ENCODE measurements around the gene AVPI1. TPM values are rescaled to one million over a fixed set of nuclear protein-coding genes. Genes with fewer than 3 reads are reported as not detected.
"Not testable (repeated sequence)": the region's sequence is repeated elsewhere in the genome, so short reads cannot be mapped to it uniquely, and the experiment has no call there.

The AVPI1 gene
- total RNA-seq, 2 donors from 2014 or later = 38.7 to 43.8 TPM

DNA sequence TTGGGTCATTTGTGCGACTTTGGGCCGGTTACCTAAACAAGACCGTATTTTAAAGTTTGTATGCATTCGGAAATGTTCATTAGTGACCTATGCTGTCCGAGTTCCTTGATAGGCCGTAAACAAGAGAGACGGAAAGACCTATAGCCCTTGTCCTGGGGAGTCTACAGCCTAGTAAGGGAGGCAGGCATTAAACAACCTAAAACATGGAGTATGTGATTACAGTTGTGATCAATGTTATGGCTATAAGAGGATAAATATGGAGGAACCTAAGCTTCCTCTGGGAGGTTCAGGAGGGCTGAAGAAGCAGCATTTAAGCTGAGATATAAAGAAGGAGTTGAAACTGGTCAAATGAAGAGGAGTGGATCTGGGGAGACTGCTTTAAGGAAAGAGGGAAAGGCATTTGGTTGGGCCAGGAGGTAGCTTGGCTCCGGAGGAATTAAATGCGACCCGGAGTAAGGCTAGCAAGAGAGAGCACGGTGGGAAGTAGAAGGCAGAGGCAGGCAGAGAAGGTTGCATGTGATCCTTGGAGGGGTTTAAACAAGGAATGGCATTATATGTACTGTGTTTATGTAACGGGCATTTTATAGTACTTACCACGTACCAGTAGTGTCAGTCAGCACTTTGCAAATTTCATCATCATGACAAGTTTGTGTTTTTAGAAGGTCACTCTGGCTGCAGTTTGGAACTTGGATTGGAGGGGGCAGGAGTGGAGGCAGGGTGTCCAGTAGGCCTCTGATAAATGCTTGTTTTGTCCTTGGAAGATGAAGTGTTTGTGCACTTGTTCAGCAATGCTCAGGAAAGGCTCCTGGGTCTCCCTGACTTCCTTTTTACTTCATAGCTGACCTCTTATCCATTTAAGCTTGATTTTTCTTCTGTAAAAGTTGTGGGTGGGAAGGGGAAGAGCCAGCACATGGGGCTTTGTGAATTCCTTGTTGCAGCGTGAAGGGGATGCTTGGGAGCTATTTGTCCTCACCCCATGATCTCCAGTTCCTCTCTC lies 1.0 kb upstream of the AVPI1 start:
- no peak for DNase-seq
- no peak for ATAC-seq
- intact Hi-C loops (cut with DNase I, micrococcal nuclease) = loop anchor here in 1 of 2 donors (10.0 kb wide), 1 partner anchor 47 kb away; the partner anchor contains the start of gene ZFYVE27

DNA sequence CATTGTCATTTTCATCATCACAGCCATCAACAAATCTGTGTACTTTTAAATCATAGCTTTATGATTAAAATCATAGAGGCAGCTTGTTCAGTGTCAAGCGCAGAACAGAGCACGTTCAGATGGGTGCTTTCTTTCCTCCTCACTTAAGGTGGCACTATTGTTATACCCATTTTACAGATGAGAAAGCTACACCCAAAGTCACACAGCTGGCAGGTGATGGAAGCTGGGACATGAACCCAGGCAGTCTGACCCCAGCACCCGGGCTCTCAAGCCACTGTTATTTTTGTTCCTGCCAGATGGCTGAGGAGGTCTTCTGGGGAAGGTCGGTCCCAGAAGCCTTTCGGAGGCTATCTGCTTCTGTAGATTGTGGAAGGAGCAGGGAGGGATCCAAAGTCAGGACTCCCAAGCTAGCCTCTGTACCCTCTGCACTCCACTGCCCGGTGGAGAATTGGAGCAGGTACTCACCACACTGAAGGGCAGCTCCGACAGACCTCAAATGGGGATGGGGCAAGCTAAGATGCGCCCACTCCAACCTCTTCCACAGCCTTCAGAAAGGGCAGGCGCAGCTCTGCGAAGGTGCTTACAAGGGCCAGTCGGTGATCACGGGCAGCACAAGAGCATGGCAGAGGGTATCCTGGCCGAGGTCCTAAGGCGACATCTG lies 610 bp downstream of the AVPI1 start:
- DNase-seq (peak in 1 of 2 donors; percentile 30), ATAC-seq (peak; percentile 2)
- intact Hi-C loops (cut with DNase I, micrococcal nuclease) = loop anchor here in 1 of 2 donors (10.0 kb wide), 1 partner anchor 48 kb away; the partner anchor contains the start of gene ZFYVE27

DNA sequence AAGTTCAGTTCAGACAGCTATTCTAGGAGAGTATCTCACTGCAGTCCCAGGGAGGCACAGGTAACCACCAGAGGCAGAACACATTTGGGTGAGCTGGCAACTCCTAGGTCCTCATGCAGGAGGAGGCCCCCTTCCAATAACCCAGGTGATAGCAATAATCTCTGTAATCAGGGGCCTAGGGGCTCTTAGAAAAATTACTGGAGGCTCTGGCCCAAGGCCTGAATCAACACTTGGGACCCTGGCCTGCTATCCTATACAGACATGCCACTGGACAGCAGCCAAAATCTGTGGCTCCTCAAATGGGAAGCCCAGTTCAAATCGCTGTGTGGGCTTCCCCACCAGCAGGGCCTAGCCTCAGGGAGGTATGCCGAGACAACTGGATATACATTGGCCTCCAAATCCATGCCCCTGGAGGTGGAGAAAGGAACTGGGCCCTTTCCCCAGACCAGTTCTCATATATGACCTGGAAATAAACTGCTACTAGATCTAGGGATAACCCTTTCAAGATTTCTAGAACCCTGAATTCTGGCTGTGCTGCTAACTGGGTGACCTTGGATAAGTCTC lies 1.6 kb downstream of the AVPI1 start:
- intact Hi-C loops (cut with DNase I, micrococcal nuclease) = loop anchor here in 1 of 2 donors (10.0 kb wide), 1 partner anchor 49 kb away; the partner anchor contains the start of gene ZFYVE27
- ATAC-seq (peak; percentile 11), DNase-seq (peak; percentile 61 to 65)

DNA sequence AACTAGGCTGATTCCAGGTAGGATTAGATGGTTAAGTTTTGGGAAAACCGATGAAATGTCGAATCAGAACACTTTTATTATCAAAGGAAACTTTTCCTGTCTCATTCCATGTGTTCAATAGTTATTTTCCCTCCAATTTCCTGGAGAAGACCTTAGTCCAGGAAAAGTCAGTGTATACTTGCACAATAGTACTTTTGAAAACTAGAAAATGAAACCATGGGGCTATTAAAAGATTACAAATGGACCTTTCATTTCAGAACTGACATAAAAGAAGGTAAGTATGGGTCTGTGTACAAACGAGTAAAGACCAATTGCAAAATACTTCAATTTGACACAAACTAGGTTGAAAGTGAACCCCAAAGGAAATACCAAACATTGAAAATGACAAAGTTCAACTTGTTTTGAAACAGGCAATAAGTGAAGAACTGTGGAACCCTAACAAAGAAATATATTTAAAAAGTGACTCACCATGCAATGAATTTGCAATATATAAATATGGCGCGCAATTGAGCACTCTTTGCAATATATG lies 2.1 kb downstream of the AVPI1 start:
- DNase-seq (no peak), ATAC-seq (no peak)
- intact Hi-C loops (cut with DNase I, micrococcal nuclease) = loop anchor here in 1 of 2 donors (10.0 kb wide), 1 partner anchor 50 kb away; the partner anchor contains the start of gene ZFYVE27

DNA sequence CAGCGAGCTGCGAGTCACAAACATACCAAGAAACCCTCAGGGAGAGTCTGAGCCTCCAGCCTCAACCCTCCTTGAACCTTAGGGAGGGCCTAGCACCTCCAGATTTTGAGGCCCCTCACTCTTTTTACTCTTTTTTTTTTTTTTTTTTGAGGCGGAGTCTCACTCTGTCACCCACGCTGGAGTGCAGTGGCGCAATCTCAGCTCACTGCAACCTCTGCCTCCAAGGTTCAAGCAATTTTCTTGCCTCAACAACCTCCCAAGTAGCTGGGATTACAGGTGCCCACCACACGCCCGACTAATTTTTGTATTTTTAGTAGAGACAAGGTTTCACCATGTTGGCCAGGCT lies 2.7 kb downstream of the AVPI1 start:
- intact Hi-C loops (cut with DNase I, micrococcal nuclease) = loop anchor here in 1 of 2 donors (10.0 kb wide), 1 partner anchor 50 kb away; the partner anchor contains the start of gene ZFYVE27
- DNase-seq, ATAC-seq: not testable (repeated sequence)

DNA sequence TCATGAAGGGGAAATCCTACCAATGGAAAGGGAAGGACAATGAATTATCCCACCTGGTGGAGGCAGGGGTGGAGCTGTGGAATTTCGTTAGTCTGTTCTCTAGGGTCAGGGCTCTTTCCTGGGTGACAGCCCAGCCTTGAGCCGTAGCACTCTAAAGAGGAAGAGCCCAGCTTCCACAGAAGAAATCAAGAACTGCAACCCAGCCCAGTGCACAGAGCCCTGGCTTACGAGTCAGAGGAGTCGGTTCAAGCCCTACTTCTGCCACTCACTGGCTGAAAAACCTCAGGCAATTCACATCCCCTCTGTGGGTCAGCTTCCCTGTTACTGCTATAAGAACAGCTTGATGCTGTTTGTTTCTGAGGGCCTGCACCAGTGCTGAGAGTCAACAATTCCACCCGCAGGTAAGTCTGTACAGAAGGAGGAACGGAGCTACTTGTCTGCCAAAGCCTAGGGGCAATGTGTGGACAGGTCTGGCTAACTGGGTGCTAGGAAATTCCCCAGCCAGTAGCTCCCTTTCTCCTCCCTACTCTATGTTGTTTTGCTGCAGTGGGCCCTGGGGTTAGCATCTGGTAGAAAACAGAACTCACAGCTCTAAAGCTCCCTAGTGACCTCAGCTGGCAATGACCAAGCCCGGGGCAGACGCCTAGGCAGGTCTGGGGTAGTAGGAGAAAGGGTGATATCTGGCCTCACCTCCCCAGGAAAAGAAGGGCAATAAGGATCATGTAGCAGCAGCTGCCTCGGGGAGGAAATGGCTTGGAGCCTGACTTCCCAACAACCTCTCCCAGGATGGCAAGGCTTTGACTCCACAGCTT lies 3.3 kb downstream of the AVPI1 start:
- intact Hi-C loops (cut with DNase I, micrococcal nuclease) = loop anchor here in 1 of 2 donors (10.0 kb wide), 1 partner anchor 51 kb away; the partner anchor contains the start of gene ZFYVE27
- peak; percentile 67 to 68 for DNase-seq
- ATAC-seq = peak; percentile 38

DNA sequence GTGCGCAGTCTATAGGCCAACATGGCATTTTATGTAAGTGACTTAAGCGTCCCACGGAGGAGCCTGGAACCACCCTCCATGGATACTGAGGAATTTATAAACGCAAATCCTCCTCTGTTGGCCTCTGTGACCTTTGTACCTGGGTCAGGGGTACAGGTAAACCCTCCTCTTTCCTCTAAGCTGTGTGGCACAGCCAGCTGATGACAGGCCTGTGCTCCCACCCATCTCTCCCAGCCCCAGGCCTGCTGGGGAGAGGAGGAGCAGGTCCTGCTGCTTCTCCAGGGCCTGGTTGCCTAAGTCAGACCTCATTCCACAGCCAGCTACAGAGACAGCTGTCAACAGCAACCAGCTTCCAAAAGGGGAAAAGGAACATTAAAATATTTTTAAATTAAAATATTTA lies 5.0 kb downstream of the AVPI1 start:
- DNase-seq = peak in 1 of 2 donors; percentile 52
- ATAC-seq = peak; percentile 5
- intact Hi-C loops (cut with DNase I, micrococcal nuclease) = loop anchor here in 1 of 2 donors (10.0 kb wide), 1 partner anchor 53 kb away; the partner anchor contains the start of gene ZFYVE27

DNA sequence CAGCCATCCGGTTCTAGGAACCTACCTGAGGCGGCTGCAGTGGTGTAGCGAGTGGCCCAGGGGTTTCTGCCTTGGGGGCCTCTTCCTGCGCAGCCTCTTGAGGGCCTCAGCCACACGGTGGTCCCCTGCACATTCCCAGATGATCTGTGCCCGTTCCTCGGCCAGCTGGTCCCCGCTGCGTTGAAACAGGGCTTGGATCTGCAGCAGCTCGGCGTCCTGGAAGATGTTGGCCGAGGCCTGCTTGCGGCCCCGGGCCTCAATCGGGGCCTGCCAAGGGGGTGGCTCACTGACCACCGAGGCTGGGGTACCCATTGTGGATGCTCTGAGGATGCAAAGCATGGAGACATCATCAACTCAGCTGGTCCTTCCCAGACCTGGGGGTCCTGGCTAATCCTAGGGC lies 7.4 kb downstream of the AVPI1 start:
- no peak for ATAC-seq
- no peak for DNase-seq
- intact Hi-C loops (cut with DNase I, micrococcal nuclease) = no loop called here

DNA sequence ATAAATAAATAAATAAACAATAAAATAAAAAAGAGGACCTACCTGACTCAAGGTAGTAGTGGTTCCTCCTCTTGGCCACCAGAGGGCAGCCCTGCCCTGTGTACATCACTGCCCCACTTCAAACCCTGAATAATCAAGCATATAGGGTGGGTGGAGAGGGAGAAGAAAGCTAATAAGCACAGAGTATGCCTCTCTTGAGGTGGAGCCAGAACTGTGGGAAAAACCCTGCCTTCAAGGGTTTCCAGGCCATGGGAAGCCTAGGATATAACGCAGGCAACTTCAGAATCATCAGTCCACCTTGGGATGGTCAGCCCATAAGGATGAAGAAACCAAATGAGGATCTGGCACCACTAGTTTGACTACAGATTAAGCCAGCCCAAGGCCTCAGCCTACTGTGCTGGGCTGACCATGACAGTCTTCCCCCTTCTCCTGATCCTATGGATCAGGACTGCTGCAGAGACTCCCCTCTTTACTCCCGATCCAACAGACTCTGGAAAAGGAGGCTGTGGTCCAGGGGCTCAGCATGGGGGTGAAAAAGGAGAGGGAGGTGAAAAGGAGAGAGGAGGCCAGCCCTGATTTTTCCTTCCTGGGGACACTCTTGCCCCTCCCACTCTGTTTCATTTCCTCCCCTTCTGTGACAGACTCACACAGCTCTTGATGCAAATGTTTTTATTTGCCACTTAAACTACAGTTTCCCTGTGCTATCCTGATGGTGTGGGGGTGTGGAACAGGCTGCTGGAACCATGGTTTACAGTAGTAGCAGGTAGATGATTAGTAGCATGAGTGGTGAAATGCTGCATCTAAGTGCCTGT lies 10.1 kb downstream of the AVPI1 start:
- DNase-seq = no peak
- intact Hi-C loops (cut with DNase I, micrococcal nuclease) = no loop called here
- ATAC-seq = peak; percentile 70

DNA sequence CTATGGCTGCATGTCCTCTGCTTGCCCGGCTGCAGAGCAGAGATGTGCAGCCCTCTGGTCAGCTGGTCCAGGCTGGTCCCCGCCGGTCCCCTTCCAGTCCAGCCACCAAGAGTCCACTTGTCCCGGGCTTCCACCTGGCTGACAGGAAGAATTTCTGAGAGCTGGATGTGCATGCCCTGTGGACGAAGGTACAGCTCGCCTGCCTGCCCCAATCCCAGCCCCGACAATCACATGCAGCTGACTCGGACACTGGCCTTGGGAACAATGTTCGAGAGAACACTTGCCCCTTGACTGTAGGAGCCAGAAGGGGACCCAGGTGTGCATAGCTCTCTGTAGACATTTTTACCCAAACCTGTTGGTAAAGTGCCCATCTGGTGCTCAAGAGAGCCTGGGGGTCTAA lies 11.8 kb downstream of the AVPI1 start:
- DNase-seq (no peak), ATAC-seq (no peak)
- intact Hi-C loops (cut with DNase I, micrococcal nuclease) = no loop called here

DNA sequence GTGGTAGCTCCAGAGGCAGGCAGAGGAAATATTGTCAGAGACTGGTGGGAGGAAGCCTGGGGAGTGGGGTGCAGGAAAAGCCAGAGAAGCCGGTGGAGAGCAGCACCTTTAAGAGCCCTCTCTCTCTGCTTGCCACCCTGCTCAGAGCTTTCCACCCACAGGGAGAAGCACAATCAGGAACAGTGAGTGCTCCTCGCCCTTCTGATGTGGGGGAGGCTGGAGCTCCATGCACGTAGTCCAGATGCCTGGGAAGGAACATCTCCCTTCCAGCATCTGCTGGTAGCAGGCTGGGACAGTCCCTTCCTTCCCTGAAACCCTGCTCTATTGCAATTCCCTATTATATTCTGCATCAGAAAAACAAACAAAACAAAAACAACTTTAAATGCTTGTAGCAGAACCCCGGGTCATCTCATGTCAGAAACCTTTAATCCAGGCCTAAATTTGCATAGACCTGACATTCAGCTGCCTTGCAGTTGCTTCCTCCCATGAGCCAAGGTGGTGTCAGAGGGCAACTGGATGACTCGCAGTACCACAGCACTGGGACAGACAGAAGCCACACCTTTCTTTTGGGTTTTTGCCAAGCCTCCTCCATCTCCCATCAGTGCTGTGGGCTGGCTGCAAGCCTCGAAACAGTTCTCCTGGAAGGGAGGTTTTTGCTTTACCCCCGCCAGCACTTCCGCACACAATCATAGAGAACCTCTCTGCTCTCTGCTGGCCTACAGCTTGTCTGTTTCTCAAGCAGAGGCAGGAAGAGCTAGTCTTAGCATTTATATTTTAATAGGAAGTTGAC lies 13.1 kb downstream of the AVPI1 start:
- intact Hi-C loops (cut with DNase I, micrococcal nuclease) = no loop called here
- peak; percentile 15 for ATAC-seq
- no peak for DNase-seq

DNA sequence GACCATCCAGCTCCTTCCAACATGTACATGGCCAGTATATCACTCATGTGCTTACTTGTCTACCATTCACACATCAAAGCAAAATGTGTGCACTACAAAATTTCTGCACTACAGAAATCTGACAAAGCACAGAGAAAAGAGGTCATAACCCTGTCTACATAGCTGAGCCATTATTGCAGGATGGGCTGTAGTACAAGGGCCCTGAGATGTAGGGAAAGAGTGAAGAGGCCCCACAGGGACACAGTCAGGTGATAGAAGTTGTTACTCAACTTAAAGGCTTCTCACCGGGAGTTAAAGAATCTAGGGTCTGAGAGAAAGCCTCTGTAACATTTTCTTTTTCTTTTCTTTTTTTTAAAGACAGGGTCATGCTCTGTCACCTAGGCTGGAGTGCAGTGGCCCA lies 17.5 kb downstream of the AVPI1 start:
- intact Hi-C loops (cut with DNase I, micrococcal nuclease) = no loop called here
- ATAC-seq (no peak), DNase-seq (no peak)

DNA sequence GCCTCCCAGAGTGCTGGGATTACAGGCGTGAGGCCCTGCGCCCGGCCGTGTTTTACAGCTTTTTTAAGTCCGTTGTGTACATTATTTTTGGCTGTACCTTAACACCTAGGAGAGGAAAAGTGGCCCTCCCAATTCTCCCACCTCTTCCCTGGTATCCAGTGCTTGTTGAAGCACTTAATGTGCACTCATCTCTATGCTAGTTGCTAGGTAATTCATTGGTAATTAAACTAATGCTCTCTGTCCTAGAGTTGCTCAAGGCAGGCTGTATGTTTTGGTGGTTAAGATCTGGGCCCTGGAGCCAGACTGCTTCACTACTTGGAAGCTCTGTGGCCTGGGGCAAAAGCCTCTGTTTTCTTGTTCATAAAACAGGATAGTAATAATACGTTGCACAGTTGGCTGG lies 19.6 kb downstream of the AVPI1 start:
- no peak for ATAC-seq
- intact Hi-C loops (cut with DNase I, micrococcal nuclease) = no loop called here
- no peak for DNase-seq

DNA sequence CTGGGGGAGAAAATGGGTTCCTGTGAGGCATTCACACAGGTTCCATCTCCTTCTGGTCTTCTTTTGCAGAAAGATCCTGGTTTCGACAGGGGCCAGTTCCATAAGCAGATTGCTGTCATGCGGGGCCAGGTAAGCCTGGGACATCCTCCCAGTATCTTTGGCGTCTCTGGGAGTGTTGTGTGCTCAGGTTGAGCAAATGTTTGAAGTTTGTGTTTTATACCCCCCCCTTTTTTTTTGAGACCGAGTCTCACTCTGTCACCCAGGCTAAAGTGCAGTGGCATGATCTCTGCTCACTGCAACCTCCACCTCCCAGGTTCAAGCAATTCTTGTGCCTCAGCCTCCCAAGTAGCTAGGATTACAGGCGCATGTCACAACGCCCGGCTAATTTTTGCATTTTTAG lies 20.0 kb downstream of the AVPI1 start:
- DNase-seq = no peak

DNA sequence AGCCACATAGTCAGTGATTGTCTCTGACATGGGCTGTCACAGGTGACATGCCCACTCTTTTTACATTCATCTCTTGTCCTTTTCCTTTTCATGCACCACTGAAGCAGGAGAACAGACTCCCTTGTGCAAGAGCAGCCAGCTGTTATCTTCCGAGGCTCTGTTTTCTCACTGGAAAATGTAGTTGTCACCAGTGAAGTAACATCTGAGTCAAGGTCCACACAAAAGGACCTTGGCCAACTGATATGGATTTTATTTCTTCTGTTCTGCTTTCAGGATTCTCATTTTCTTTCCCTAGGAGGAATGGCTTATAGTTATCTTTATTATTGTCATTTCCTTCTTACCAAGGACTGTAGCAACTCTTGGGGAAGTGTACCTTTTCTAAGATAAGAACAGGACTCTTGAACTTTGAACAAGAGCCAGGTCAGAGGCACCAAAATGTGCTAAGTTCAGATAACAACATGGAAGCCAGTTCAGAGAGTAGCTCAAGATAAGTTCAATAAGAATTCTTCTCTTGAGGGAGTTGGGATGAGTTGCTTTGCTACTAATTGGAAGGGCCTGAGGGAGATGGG lies 22.7 kb downstream of the AVPI1 start:
- intact Hi-C loops (cut with DNase I, micrococcal nuclease) = no loop called here
- DNase-seq = no peak
- ATAC-seq = peak; percentile 92

More for the DNA sequence above, 20.0 kb downstream of the AVPI1 start:
- intact Hi-C loops (cut with DNase I, micrococcal nuclease) = no loop called here
- ATAC-seq = no peak

DNA sequence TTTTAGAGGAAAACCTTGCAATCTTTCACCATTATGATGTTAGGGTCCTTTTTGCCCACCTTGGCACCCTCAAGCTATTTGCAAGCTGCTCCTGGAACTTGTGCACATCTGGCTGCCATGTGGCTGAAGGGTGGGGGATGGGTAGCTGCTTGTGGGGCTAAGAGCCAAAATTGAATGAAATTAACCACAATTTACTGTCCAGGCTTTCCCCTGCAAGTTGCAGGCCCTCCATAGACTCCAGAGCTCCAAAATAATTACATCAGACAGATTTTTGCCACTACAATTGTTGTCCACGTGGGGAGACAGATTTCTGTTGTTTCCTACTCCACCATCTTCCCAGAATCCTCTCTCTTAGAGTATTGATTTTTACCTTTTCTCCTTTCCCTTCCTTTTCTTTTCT lies 27.5 kb downstream of the AVPI1 start:
- ATAC-seq (no peak), DNase-seq (no peak)
- intact Hi-C loops (cut with DNase I, micrococcal nuclease) = no loop called here

Measured in left colon (tissue), 2 donors.